WI38 (cell line): ENCODE data around the gene HIBADH.
A peak's percentile ranks its signal among the peaks of the same experiment; 100 is the strongest.

Experiments
- H3K4me3 ChIP-seq: 2 replicates; pipeline ENCODE4 v1.5.1; 2011; ENCODE audit warnings: low read depth, mild to moderate bottlenecking, control low read depth, low read length
- CTCF ChIP-seq: IDR thresholded peaks from 2 replicates; pipeline ENCODE4 v1.5.1; 2012; ENCODE audit warnings: low read depth, mild to moderate bottlenecking, control low read depth, low read length

Gene HIBADH

DNA sequence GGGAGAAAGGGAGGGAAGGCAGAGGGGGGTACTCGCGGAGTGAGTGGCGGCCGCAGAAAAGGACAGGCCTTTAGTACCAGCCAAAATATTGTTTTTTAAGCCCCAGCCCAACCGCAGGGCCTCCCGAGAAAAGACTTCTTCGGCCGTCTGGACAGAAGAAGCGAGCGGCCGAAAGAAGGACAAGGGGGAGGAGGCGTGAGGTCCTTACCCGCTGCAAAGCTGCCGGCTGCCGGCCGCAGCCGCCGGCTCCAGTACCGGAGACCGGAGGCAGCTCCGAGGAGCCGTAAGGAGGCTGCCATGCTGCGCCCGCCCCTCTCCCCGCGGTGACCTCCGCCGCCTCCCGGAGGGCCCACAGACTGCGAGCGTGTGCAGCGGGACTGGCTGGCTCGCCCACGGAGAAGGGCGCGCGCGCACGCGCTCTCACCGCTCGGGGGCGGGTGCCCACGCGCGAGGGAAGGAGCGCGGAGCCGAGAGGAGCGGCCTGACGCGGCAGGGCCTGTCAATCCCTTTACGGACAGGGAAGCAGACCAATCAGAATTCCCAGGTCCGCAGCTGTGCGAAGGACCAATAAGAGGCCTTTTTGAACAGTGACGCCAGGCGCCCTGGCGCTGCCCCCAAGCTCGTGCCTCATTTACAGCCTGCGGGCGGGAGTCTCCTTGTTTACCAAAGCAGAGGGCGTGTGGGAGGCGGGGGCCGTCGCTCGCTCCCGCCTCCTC lies at the start of gene HIBADH:
Gene HIBADH (minus strand): TSS at position 394 of the 716 bp plus-strand sequence. CDS start 95 bp downstream, at position 299.
- peak within 1 kb of the TSS; percentile 88 for H3K4me3 ChIP-seq
- TF ChIP-seq CTCF: no peak

DNA sequence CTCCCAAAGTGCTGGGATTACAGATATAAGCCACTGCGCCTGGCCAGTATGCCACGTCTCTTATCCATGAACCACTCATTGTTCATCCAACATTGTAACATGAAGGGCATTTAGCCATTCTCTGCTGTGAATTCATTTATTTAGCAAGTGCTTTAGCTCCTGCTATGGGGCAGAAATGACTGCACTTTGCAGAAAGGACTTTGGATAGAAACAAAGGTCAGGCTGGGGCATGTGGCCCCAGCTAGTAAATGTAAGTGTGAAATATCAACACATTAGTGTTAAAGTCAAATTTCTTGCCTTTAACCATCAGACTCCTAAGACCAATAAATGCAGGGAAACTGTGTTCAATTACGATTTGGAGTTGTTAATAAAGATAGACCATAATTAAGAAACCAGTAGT lies 49.5 kb upstream of the HIBADH start:
- TF ChIP-seq CTCF: no peak

GRCh38 chr7:27709137-27710075 lies 46.7 kb upstream of the HIBADH start:
- TF ChIP-seq CTCF: no peak

More for the DNA sequence above, 49.5 kb upstream of the HIBADH start:
- no peak overlapping the region for H3K4me3 ChIP-seq

DNA sequence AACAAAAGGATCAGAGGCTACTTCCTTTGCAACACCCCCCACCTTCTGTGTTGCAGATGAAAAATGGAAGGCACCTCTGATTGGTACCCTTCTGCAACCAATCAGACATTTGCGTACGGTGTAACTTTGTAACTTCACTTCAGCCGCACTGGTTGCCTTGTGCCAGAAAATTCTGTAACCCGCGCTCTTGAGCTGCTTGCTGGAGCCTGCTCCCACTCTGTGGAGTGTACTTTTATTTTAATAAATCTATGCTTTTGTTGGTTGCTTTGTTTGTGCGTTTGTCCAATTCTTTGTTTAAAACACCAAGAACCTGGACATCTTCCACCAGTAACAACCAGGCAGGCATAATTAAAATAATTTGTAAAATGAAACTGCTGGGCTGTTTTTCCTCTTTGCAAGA lies 45.8 kb upstream of the HIBADH start:
- H3K4me3 ChIP-seq: no peak overlapping the region
- no peak for TF ChIP-seq CTCF

More at GRCh38 chr7:27709137-27710075, 46.7 kb upstream of the HIBADH start:
- no peak overlapping the region for H3K4me3 ChIP-seq

- H3K4me3 ChIP-seq: no peak overlapping the region
These were observed 42.5 kb upstream of the HIBADH start for GRCh38 chr7:27705200-27705594.

DNA sequence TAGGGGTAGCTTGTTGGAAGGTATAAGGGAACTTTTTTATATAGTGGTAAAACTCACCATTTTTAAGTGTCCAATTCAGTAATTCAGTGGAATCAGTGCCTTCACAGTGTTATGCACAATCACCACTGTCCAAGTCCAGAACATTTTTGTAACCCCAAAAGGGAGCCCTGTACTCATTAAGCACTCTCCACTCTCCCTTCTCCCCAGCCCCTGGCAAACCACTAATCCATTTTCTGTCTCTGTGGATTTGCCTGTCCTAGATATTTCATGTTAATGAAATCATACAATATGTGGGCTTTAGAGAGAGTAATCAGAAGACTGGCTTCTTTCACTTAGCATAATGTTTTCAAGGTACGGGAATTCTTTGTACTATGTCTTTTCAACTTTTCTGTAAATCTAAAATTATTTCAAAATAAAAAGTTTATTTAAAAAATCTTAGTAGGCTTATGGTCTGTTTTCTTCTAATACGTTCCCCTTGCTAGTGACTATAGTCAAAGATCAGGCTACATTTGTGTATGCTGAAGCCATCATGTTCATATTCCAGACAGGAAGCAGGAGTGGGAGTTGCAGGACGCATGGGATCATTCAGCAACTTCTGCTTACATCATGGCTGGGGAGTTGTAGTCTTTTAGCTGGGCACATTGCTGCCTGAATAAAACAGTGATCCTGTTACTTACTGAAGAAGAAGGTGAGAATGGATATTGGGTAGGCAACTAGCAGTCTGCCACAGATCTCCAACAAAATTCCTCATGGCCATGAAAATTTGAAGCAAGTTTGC lies 41.9 kb upstream of the HIBADH start:
- no peak for TF ChIP-seq CTCF

More at GRCh38 chr7:27705200-27705594, 42.5 kb upstream of the HIBADH start:
- TF ChIP-seq CTCF: no peak

More for the DNA sequence above, 41.9 kb upstream of the HIBADH start:
- H3K4me3 ChIP-seq: no peak overlapping the region
